ENCODE results near the gene PGLYRP4. TPM values are rescaled to one million over a fixed set of nuclear protein-coding genes. Genes with fewer than 3 reads are reported as not detected.

Gene PGLYRP4
- polyA plus RNA-seq, 2 of the 4 experiments (the other 2 are of a cell fraction), result not detected

DNA sequence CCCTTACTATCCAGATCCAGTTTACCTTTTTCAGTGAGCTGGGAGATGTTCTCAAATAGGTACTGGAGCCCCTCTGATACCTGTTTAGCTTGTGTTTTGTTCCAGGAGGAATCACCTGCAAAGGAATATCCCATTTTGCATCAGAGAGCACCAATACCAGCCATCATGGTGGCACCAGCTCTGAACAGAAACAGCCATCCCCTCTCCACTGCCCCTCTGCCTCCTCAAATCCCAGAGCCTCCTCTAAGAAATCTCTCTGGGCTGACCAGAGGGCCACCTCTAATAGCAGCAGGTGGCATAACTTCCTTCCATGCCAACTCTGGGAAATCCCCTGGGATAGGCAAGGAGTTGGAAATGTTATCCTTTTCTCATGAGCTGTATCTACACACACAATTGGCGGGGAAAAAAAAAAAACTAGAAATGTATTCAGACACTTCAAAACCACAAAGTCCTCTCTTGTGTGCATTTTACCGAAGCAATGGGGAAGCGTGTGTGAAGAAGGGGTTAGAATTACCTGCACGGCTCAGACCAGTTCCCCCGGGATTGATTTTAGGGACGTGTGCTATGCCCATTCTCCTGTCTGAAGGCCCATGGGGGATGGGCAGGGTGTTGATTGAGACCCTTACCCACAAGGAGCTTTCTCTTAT lies 2.4 kb downstream of the PGLYRP4 start:
- H3K4me1 ChIP-seq, result no peaks in the 10 kb centered on the region
- 24% methylated on average over 6 of the region's 6 CpGs for WGBS (ENCODE audit: missing lambda C conversion rate)
- DNase-seq (ENCODE audit: low read depth in 1 of 2, low spot score in 1 of 2) (no peak), FAIRE-seq (no peak), ATAC-seq (no peak)
- H3K4me3 ChIP-seq, result no peak overlapping the region
- H3K4me2 ChIP-seq, result no peak overlapping the region
- ChIA-PET CTCF (interaction anchor here (0.6 to 5.7 kb wide), 6 partner anchors 9 to 328 kb away, joined by 3 to 31 read pairs (median 4); no protein-coding TSS in a partner anchor), POLR2A (no interaction called here)
- TF ChIP-seq HDAC2 (IDR thresholded peaks at IDR 0.05) (no peak), CHD2 (IDR thresholded peaks at IDR 0.05; ENCODE audit: low read length, partially characterized antibody) (no peak), POLR2A (IDR thresholded peaks at IDR 0.05; ENCODE audit: low read length) (no peak), HOXA7 (CRISPR knock-in tag; IDR thresholded peaks at IDR 0.05) (no peak), BHLHE40 (IDR thresholded peaks at IDR 0.05; ENCODE audit: low read depth, low read length) (no peak)
- no peaks in the 10 kb centered on the region for H3K9me3 ChIP-seq
- H3K27ac ChIP-seq, result no peak overlapping the region

DNA sequence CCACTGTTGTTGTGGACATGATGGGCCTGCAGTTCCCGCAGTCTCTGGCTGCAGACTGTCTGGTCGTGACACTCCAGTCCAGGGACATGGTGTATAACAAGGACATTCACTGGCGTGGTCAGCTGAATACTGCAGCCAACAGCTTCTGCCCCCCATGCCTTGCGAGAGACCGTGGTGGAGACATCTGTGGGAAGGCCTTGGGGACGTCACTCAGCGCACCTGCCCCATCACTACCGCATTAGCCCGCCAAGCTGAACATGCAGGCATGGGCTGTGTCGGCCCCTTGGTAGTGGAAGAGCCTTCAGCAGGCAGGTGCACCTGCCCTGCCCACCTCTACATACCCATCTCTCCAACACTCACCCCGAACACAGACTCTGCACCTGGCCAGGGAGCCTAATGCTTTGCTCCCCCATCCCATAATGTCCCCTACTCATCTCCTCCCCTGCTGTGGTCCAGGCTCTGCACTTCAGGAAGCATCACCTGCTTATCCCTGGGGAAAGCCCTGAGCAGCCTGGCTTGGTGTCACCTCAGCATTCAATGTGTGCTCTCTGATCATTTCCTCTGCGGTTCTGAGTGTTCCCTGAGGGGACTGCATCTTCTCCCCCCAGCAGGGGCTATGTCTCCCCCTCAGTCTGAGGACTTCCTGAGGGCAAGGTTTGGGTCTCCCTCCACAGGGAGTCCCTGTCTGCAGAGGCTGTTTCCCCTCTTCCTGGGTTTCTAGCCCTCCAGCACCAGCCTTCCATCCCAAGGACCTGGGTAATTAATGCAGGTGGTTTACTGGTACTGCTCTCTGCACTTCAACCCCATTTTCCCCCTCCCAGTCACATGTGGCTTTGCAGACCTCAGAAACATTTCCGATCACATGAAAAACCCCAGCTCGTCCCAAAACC lies 3.2 kb downstream of the PGLYRP4 start:
- no peak for TF ChIP-seq HOXB5 (CRISPR knock-in tag; IDR thresholded peaks at IDR 0.05)
- TF ChIP-seq, protein P1, sequence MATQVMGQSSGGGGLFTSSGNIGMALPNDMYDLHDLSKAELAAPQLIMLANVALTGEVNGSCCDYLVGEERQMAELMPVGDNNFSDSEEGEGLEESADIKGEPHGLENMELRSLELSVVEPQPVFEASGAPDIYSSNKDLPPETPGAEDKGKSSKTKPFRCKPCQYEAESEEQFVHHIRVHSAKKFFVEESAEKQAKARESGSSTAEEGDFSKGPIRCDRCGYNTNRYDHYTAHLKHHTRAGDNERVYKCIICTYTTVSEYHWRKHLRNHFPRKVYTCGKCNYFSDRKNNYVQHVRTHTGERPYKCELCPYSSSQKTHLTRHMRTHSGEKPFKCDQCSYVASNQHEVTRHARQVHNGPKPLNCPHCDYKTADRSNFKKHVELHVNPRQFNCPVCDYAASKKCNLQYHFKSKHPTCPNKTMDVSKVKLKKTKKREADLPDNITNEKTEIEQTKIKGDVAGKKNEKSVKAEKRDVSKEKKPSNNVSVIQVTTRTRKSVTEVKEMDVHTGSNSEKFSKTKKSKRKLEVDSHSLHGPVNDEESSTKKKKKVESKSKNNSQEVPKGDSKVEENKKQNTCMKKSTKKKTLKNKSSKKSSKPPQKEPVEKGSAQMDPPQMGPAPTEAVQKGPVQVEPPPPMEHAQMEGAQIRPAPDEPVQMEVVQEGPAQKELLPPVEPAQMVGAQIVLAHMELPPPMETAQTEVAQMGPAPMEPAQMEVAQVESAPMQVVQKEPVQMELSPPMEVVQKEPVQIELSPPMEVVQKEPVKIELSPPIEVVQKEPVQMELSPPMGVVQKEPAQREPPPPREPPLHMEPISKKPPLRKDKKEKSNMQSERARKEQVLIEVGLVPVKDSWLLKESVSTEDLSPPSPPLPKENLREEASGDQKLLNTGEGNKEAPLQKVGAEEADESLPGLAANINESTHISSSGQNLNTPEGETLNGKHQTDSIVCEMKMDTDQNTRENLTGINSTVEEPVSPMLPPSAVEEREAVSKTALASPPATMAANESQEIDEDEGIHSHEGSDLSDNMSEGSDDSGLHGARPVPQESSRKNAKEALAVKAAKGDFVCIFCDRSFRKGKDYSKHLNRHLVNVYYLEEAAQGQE (IDR thresholded peaks at IDR 0.05), result no peak
- TF ChIP-seq, protein P2, sequence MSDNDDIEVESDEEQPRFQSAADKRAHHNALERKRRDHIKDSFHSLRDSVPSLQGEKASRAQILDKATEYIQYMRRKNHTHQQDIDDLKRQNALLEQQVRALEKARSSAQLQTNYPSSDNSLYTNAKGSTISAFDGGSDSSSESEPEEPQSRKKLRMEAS (IDR thresholded peaks at IDR 0.05), result no peak
- H3K4me3 ChIP-seq, result no peak overlapping the region
- H3K4me1 ChIP-seq, result no peaks in the 10 kb centered on the region
- CTCF ChIA-PET, result interaction anchor here (0.6 to 5.7 kb wide), 8 partner anchors 7 to 329 kb away, joined by 3 to 41 read pairs (median 4); no protein-coding TSS in a partner anchor
- DNase-seq (ENCODE audit: low read depth in 1 of 2, low spot score in 1 of 2) (no peak), ATAC-seq (peak in 1 of 2 experiments; percentile 17; a peak in 1 of 6 replicates), FAIRE-seq (no peak)
- WGBS (ENCODE audit: missing lambda C conversion rate), result 33% methylated on average over 14 of the region's 14 CpGs
- no peak overlapping the region for H3K27ac ChIP-seq
- H3K4me2 ChIP-seq, result no peak overlapping the region
- POLR2A ChIA-PET, result no interaction called here
- H3K9me3 ChIP-seq, result no peaks in the 10 kb centered on the region

DNA sequence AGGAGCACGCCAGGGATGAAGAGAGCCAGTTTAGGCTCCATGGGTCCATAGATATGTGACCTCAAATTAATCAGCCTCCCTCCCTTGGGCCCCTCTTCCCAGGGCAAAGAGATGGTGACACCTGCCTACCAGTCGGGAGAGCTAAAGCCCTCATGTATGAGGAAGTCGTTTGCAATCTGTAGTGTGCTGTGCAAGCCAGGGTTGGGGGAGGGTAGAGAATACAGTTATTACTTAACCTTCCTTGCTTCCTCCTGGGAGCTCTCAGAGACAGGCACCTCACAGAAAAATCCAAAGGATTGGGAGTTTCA lies 4.0 kb downstream of the PGLYRP4 start:
- 3% methylated on average over 3 of the region's 3 CpGs for WGBS (ENCODE audit: missing lambda C conversion rate)
- Histone ChIP-seq H3K4me3 (no peak overlapping the region), H3K4me2 (no peak overlapping the region), H3K9me3 (no peaks in the 10 kb centered on the region), H3K27ac (no peak overlapping the region), H3K4me1 (no peaks in the 10 kb centered on the region)
- FAIRE-seq, result no peak
- ChIA-PET POLR2A (no interaction called here), CTCF (interaction anchor here (1.1 to 5.7 kb wide), 4 partner anchors 8 to 151 kb away, joined by 4 to 41 read pairs (median 18); no protein-coding TSS in a partner anchor)
- TF ChIP-seq FOXS1 (CRISPR knock-in tag; IDR thresholded peaks at IDR 0.05), result no peak
- TF ChIP-seq, protein P2 (IDR thresholded peaks at IDR 0.05), result no peak
- no peak for TF ChIP-seq RCOR1 (IDR thresholded peaks at IDR 0.05; ENCODE audit: low read depth, low read length)
- no peak for TF ChIP-seq MAFK (IDR thresholded peaks at IDR 0.05; ENCODE audit: partially characterized antibody)
- no peak for TF ChIP-seq SREBF2 (IDR thresholded peaks at IDR 0.05)
- TF ChIP-seq TFCP2L1 (CRISPR knock-in tag; IDR thresholded peaks at IDR 0.05), result no peak
- no peak for TF ChIP-seq SMC3 (IDR thresholded peaks at IDR 0.05)
- TF ChIP-seq, protein P3, sequence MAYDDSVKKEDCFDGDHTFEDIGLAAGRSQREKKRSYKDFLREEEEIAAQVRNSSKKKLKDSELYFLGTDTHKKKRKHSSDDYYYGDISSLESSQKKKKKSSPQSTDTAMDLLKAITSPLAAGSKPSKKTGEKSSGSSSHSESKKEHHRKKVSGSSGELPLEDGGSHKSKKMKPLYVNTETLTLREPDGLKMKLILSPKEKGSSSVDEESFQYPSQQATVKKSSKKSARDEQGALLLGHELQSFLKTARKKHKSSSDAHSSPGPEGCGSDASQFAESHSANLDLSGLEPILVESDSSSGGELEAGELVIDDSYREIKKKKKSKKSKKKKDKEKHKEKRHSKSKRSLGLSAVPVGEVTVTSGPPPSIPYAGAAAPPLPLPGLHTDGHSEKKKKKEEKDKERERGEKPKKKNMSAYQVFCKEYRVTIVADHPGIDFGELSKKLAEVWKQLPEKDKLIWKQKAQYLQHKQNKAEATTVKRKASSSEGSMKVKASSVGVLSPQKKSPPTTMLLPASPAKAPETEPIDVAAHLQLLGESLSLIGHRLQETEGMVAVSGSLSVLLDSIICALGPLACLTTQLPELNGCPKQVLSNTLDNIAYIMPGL (CRISPR knock-in tag; IDR thresholded peaks at IDR 0.05; ENCODE audit: borderline replicate concordance), result no peak
- TF ChIP-seq JUN (IDR thresholded peaks at IDR 0.05), result no peak
- TF ChIP-seq NR3C1 (IDR thresholded peaks at IDR 0.05), result no peak
- TF ChIP-seq, protein P4, sequence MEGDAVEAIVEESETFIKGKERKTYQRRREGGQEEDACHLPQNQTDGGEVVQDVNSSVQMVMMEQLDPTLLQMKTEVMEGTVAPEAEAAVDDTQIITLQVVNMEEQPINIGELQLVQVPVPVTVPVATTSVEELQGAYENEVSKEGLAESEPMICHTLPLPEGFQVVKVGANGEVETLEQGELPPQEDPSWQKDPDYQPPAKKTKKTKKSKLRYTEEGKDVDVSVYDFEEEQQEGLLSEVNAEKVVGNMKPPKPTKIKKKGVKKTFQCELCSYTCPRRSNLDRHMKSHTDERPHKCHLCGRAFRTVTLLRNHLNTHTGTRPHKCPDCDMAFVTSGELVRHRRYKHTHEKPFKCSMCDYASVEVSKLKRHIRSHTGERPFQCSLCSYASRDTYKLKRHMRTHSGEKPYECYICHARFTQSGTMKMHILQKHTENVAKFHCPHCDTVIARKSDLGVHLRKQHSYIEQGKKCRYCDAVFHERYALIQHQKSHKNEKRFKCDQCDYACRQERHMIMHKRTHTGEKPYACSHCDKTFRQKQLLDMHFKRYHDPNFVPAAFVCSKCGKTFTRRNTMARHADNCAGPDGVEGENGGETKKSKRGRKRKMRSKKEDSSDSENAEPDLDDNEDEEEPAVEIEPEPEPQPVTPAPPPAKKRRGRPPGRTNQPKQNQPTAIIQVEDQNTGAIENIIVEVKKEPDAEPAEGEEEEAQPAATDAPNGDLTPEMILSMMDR (IDR thresholded peaks at IDR 0.05), result no peak
- no peak for DNase-seq (ENCODE audit: low read depth in 1 of 2, low spot score in 1 of 2)
- ATAC-seq, result no peak
